ENCODE data around the gene ADAMTS14. TPM values are rescaled to one million over a fixed set of nuclear protein-coding genes. Genes with fewer than 3 reads are reported as not detected.
"Not testable (repeated sequence)": the region's sequence is repeated elsewhere in the genome, so short reads cannot be mapped to it uniquely, and the experiment has no call there.

ADAMTS14 gene
- total RNA-seq, 1 donor from 2014 or later, result 0.53 TPM

DNA sequence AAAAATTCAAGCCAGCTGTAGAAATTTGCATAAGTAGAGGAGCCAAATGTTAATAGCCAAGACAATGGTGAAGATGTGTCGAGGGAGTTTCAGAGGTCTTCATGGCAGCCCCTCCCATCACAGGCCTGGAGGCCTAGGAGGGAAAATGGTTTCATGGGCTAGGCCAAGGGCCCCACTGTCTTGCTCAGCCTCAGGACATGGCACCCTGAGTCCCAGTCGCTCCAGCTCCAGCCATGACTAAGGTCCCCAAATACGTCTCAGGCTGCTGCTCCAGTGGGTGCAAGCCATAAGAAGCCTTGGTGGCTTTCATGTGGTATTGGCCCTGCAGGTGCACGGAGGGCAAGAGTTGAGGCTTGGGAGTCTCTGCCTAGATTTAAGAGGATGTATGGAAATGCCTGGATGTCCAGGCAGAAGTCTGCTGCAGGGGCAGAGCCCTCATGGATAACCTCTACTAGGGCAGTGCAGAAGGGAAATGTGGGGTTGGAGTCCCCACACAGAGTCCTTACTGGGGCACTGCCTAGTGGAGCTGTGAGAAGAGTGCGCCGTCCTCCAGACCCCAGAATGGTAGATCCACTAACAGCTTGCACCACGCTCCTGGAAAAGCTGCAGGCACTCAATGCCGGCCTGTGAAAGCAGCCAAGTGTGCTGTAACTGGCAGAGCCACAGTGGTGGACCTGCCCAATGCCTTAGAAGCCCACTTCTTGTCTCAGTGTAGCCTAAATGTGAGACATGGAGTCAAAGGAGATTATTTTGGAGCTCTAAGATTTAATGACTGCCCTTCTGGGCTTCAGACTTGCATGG lies 93.7 kb downstream of the ADAMTS14 start:
- no peaks in the 10 kb centered on the region for H3K4me1 ChIP-seq
- TF ChIP-seq, protein P1, sequence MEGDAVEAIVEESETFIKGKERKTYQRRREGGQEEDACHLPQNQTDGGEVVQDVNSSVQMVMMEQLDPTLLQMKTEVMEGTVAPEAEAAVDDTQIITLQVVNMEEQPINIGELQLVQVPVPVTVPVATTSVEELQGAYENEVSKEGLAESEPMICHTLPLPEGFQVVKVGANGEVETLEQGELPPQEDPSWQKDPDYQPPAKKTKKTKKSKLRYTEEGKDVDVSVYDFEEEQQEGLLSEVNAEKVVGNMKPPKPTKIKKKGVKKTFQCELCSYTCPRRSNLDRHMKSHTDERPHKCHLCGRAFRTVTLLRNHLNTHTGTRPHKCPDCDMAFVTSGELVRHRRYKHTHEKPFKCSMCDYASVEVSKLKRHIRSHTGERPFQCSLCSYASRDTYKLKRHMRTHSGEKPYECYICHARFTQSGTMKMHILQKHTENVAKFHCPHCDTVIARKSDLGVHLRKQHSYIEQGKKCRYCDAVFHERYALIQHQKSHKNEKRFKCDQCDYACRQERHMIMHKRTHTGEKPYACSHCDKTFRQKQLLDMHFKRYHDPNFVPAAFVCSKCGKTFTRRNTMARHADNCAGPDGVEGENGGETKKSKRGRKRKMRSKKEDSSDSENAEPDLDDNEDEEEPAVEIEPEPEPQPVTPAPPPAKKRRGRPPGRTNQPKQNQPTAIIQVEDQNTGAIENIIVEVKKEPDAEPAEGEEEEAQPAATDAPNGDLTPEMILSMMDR (IDR thresholded peaks at IDR 0.05), result no peak
- no peak for DNase-seq

DNA sequence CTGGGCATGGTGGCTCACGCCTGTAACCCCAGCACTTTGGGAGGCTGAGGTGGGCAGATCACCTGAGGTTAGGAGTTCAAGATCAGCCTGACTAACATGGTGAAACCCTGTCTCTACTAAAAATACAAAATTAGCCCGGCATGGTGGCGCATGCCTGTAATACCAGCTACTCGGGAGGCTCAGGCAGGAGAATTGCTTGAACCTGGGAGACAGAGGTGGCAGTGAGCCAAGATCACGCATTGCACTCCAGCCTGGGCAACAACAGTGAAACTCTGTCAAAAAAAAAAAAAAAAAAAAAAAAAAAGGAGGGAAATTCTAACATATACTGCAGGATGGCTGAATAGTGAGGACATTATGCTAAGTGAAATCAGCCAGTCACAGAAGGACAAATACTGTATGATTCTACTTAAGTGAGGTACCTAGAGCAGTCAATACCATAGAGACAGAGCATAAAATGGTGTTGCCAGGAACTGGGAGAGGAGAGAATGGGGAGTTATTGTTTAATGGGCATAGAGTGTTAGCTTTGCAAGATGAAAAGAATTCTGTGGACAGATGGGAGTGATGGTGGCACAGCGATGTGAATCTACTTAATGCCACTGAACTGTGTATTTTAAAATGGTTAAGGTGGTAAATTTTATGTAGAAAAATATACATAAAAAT lies 95.8 kb downstream of the ADAMTS14 start:
- H3K4me1 ChIP-seq; ATAC-seq; intact Hi-C loops (cut with DNase I); H3K27me3 ChIP-seq (ENCODE audit: low read depth); H3K36me3 ChIP-seq; DNase-seq; H3K9me3 ChIP-seq; H3K27ac ChIP-seq; H3K4me3 ChIP-seq: not testable (repeated sequence)

More for the DNA sequence above, 93.7 kb downstream of the ADAMTS14 start:
- no peak for ATAC-seq
- H3K27me3 ChIP-seq (ENCODE audit: low read depth), result no peaks in the 10 kb centered on the region
- H3K4me3 ChIP-seq, result no peak overlapping the region
- peaks cover 6% of the 10 kb centered on the region for H3K9me3 ChIP-seq
- no peak overlapping the region for H3K27ac ChIP-seq
- H3K36me3 ChIP-seq, result no peaks in the 10 kb centered on the region
- intact Hi-C loops (cut with DNase I), result no loop called here

DNA sequence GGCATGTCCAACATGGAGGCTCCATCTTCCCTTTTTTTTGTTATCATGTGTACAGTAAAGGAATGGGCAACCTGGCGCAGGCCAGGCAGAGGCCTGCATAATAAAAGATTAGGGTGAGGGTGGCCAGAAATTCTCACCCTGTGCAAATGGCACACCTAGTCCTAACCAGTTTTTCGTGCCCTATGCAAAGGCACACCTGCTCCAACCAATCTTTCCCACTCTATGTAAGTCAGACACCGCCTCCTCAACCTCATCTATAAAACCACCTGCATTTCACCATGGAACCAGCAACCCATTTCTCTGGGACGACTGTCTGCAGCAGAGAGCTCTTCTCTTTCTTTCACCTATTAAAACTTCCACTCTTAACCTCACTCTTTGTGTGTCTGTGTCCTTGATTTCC lies 96.8 kb downstream of the ADAMTS14 start:
- Histone ChIP-seq H3K4me3 (no peak overlapping the region), H3K36me3 (no peaks in the 10 kb centered on the region), H3K4me1 (no peaks in the 10 kb centered on the region), H3K27ac (no peak overlapping the region), H3K27me3 (ENCODE audit: low read depth) (no peaks in the 10 kb centered on the region), H3K9me3 (peaks cover 6% of the 10 kb centered on the region)
- DNase-seq (no peak), ATAC-seq (no peak)
- intact Hi-C loops (cut with DNase I), result no loop called here
- TF ChIP-seq, protein P1 (IDR thresholded peaks at IDR 0.05), result no peak

DNA sequence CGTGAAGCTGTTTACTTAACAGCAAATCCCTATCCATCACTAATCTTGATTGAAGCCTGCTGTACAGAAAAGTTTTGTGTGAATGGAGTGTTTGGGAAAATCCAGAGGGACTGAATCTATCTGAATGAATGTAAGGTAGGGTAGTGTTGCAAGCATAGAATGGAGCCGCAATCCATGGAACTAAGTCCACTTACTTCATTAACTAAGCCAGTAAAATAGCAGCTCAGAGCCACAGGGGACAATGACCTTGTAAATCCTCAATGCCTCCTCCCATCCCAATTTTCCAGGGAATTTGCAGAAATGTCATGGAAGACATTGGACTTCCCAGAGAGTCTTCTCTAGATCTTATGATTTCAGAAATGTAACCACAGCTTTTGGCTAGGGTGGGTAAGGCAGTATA lies 97.7 kb downstream of the ADAMTS14 start:
- Histone ChIP-seq H3K4me3 (no peak overlapping the region), H3K36me3 (no peaks in the 10 kb centered on the region), H3K27me3 (ENCODE audit: low read depth) (no peaks in the 10 kb centered on the region), H3K4me1 (no peaks in the 10 kb centered on the region), H3K9me3 (peaks cover 6% of the 10 kb centered on the region), H3K27ac (no peak overlapping the region)
- DNase-seq (no peak), ATAC-seq (no peak)
- intact Hi-C loops (cut with DNase I), result no loop called here
- TF ChIP-seq, protein P1 (IDR thresholded peaks at IDR 0.05), result no peak

DNA sequence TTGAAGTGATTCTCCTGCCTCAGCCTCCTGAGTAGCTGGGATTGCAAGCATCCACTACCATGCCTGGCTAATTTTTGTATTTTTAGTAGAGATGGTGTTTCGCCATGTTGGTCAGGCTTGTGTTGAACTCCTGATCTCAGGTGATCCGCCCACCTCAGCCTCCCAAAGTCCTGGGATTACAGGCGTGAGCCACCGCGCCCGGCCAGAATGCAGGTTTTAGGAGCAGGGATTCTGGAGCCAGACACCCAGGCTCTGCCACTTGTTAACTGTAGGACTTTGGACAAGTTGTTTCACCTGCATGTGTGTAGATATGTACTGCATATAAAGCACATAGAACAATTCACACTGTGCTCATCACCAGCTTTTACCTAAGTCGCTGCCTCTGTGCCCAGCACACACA lies 98.2 kb downstream of the ADAMTS14 start:
- H3K27ac ChIP-seq; H3K9me3 ChIP-seq; DNase-seq; H3K36me3 ChIP-seq; H3K27me3 ChIP-seq (ENCODE audit: low read depth); ATAC-seq; H3K4me3 ChIP-seq; H3K4me1 ChIP-seq; intact Hi-C loops (cut with DNase I): not testable (repeated sequence)

DNA sequence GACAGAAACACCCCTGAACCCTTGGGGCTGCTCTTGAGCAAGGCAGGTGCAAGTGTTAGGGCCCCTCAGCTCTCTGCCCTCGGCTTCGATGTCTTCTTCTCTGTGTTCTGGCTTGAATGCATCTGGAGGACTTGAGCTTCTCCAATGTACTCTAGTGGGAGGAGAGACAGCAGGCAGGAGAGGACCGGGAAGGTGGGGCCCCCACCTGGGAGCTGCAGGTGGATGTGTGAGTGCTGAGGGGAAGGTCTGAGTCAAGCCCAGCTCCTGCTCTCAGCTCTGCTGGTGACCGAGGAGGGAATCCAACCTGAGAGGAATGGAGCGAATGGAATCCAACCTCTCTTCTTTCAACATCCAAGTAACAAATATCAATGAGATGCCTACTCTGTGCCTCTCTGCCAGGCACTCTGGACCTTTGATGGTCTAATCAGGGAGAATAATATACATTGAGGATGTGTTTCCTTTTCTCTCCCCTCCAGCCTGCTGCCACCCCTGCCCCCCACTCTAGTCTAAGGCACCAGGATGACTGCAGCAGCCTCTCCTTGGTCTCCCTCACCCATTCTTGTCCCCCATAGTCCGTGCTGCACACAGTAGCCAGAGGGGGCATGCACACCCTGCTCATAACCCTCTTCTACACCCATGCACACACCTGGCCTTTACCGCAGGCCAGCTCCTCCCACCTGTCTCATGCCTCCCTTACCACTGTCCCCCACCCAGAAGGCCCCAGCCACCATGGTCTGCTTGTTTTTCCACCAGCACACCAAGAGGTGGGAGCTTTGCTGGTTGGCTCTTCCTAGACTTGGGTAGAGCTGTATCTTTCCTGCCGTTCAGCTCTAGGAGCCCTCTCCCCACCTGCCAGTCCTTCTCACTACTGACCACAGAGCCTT lies 99.2 kb downstream of the ADAMTS14 start:
- DNase-seq, result no peak
- no peaks in the 10 kb centered on the region for H3K4me1 ChIP-seq
- no peak overlapping the region for H3K4me3 ChIP-seq
- intact Hi-C loops (cut with DNase I), result no loop called here
- no peaks in the 10 kb centered on the region for H3K36me3 ChIP-seq
- no peaks in the 10 kb centered on the region for H3K27me3 ChIP-seq (ENCODE audit: low read depth)
- H3K27ac ChIP-seq, result no peak overlapping the region
- H3K9me3 ChIP-seq, result no peaks in the 10 kb centered on the region
- TF ChIP-seq, protein P1 (IDR thresholded peaks at IDR 0.05), result no peak
- ATAC-seq, result no peak

Measured in lower lobe of right lung (tissue), 2 donors.